Upper lobe of right lung (tissue), 1 donor: Measurements from ENCODE around the gene FKBP2. TPM values are rescaled to one million over a fixed set of nuclear protein-coding genes. Genes with fewer than 3 reads are reported as not detected.
A peak's percentile ranks its signal among the peaks of the same experiment; 100 is the strongest.

Experiments used
- ATAC-seq: fragments of 200-7000 bp; cut with Tn5 transposase; one replicate; pipeline ENCODE4 v1.9.1; 2020; ENCODE audit warnings: mild to moderate bottlenecking, moderate library complexity
- DNase-seq: peaks from one replicate; pipeline ENCODE4 v3.0.0-alpha.2; 2020
- H3K27ac ChIP-seq: fragments of 200-600 bp; one replicate; pipeline ENCODE4 v1.8.0; 2022
- H3K27me3 ChIP-seq: fragments of 200-600 bp; one replicate; pipeline ENCODE4 v1.8.0; 2022; ENCODE audit warnings: mild to moderate bottlenecking
- H3K36me3 ChIP-seq: fragments of 200-600 bp; one replicate; pipeline ENCODE4 v1.8.0; 2022
- H3K4me1 ChIP-seq: fragments of 200-600 bp; one replicate; pipeline ENCODE4 v1.8.0; 2022
- H3K4me3 ChIP-seq: fragments of 200-600 bp; one replicate; pipeline ENCODE4 v1.8.0; 2022; ENCODE audit warnings: mild to moderate bottlenecking
- H3K9me3 ChIP-seq: fragments of 200-600 bp; one replicate; pipeline ENCODE4 v1.8.0; 2022
- CTCF ChIP-seq: fragments of 200-600 bp; IDR thresholded peaks from one replicate; pipeline ENCODE4 v1.8.0; 2022; ENCODE audit warnings: antibody characterized with exemption
- intact Hi-C: fragments of 100-400 bp; cut with DNase I; formaldehyde crosslinking; loops from one replicate; pipeline ENCODE4 v1.11.0; 2022
- total RNA-seq: library from RNA; stranded (reverse); fragmentation: NEBNext Ultra II Directional; extraction: Animal tissue kit (Norgen Biotek cat#: 25700); gene quantifications from one replicate; pipeline ENCODE4 v1.2.1, GENCODE V29; 2021
- donor health status: DM: no; HTN: yes; CAD: no; lungs with severe emphysema.

FKBP2 gene
- total RNA-seq, 1 donor from 2014 or later = 53.9 TPM

- Histone ChIP-seq H3K36me3 (peaks cover 25% of the 10 kb centered on the region), H3K4me1 (peaks cover 26% of the 10 kb centered on the region), H3K27ac (peak overlapping the region; percentile 51), H3K27me3 (no peaks in the 10 kb centered on the region), H3K4me3 (peak overlapping the region; percentile 89), H3K9me3 (no peaks in the 10 kb centered on the region)
- intact Hi-C loops = no loop called here
- peak; percentile 85 for DNase-seq
- peak; percentile 30 for TF ChIP-seq CTCF
- ATAC-seq = peak; percentile 62
These were observed 11.3 kb downstream of the FKBP2 start for GRCh38 chr11:64252003-64252872.

GRCh38 chr11:64253043-64253442, 12.1 kb downstream of the FKBP2 start:
- intact Hi-C loops = no loop called here
- Histone ChIP-seq H3K4me1 (peaks cover 20% of the 10 kb centered on the region), H3K36me3 (peaks cover 31% of the 10 kb centered on the region), H3K4me3 (peak overlapping the region; percentile 89), H3K27me3 (no peaks in the 10 kb centered on the region), H3K9me3 (no peaks in the 10 kb centered on the region), H3K27ac (no peak overlapping the region)
- DNase-seq (peak; percentile 54), ATAC-seq (no peak)
- TF ChIP-seq CTCF = no peak

- Histone ChIP-seq H3K36me3 (peaks cover 35% of the 10 kb centered on the region), H3K27ac (no peak overlapping the region), H3K27me3 (no peaks in the 10 kb centered on the region), H3K4me3 (no peak overlapping the region), H3K4me1 (peaks cover 20% of the 10 kb centered on the region), H3K9me3 (no peaks in the 10 kb centered on the region)
- DNase-seq (peak; percentile 61), ATAC-seq (no peak)
- TF ChIP-seq CTCF = no peak
- intact Hi-C loops = no loop called here
These were observed 12.6 kb downstream of the FKBP2 start for GRCh38 chr11:64253481-64253880.

GRCh38 chr11:64254326-64254725, 13.4 kb downstream of the FKBP2 start:
- no peak for TF ChIP-seq CTCF

GRCh38 chr11:64255135-64256128, 14.5 kb downstream of the FKBP2 start:
- Histone ChIP-seq H3K4me3 (no peak overlapping the region), H3K27ac (no peak overlapping the region), H3K36me3 (peaks cover 47% of the 10 kb centered on the region), H3K27me3 (no peaks in the 10 kb centered on the region), H3K4me1 (peaks cover 20% of the 10 kb centered on the region), H3K9me3 (no peaks in the 10 kb centered on the region)
- DNase-seq = no peak
- TF ChIP-seq CTCF = no peak
- intact Hi-C loops = no loop called here
- no peak for ATAC-seq

More at GRCh38 chr11:64254326-64254725, 13.4 kb downstream of the FKBP2 start:
- H3K4me3 ChIP-seq = no peak overlapping the region
- H3K27me3 ChIP-seq = no peaks in the 10 kb centered on the region
- H3K27ac ChIP-seq = no peak overlapping the region
- intact Hi-C loops = no loop called here
- DNase-seq (peak; percentile 62), ATAC-seq (no peak)
- peaks cover 20% of the 10 kb centered on the region for H3K4me1 ChIP-seq
- no peaks in the 10 kb centered on the region for H3K9me3 ChIP-seq
- H3K36me3 ChIP-seq = peaks cover 44% of the 10 kb centered on the region
